NCI-H345 treated with DMSO at 0.1 percent for 48 hours (cell line): Measurements from ENCODE around the gene CCDC150.

Source experiments
- DNase-seq: peaks from one replicate; lab custom pipeline; 2025; ENCODE audit not compliant: unreplicated experiment; lab: John Stamatoyannopoulos, UW

The CCDC150 gene

DNA sequence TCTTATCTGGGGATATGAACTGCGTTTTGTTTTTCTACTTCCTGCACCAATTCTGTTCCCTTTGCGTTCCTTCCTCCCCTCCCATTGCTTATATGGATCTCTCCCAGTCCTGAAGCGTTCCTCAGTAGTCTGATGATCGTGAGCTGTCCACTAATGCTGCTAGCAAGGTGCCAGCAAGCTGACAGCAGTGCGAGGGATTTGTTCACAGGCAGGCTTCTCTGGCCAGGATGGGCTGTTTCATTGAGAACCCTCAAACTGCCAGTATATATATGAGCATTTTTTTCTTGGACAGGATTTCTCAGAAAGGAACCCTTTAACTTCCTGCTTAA is 119.8 kb downstream of the CCDC150 start:
- no peak for DNase-seq

DNA sequence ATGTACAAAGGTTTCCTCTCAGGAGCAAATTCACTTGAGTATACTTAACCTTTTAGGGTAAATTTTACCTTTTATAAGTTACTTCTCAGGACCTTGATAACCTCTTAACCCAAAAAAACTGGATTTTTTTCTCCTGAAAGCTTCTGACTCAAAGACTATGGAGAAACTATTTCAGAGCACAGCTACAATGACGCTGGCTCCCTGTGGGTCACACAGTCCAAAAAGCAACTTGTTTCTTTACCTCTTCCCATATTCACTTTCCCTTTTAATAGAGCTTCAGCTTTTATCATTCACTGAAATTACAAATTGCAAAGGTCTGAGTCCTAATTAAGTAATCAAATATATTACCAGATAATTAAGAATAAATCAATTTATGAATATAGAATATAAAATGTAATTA is 127.6 kb downstream of the CCDC150 start:
- DNase-seq = no peak
